Thymus (tissue), 11 donors: Measurements from ENCODE around the gene CXCR6. TPM values are rescaled to one million over a fixed set of nuclear protein-coding genes. Genes with fewer than 3 reads are reported as not detected.

ENCODE experiments used
- DNase-seq, 9 donors: peaks; one replicate each; pipeline ENCODE4 v3.0.0-alpha.2; 2013; ENCODE audit warnings: low spot score in 9 of 9, low read depth in 6 of 9, missing footprints in 1 of 9
- H3K27ac ChIP-seq, 2 donors: one replicate each; pipeline ENCODE4 v1.5.1; 2013; ENCODE audit warnings: control low read depth in 1 of 2, low read depth in 1 of 2, low read length in 1 of 2, mild to moderate bottlenecking in 1 of 2, moderate library complexity in 1 of 2
- H3K27me3 ChIP-seq, 2 donors: one replicate each; pipeline ENCODE4 v1.5.1; 2013; ENCODE audit warnings: low read length in 1 of 2; ENCODE audit not compliant: control insufficient read depth in 2 of 2, insufficient read depth in 1 of 2
- H3K36me3 ChIP-seq, 2 donors: one replicate each; pipeline ENCODE4 v1.5.1; 2013; ENCODE audit warnings: low read length in 1 of 2, mild to moderate bottlenecking in 1 of 2, moderate library complexity in 1 of 2; ENCODE audit not compliant: control insufficient read depth in 2 of 2, insufficient read depth in 2 of 2
- H3K4me1 ChIP-seq, 2 donors: one replicate each; pipeline ENCODE4 v1.5.1; 2013; ENCODE audit warnings: low read length in 2 of 2; ENCODE audit not compliant: control insufficient read depth in 2 of 2, insufficient read depth in 2 of 2
- H3K4me3 ChIP-seq, 2 donors: one replicate each; pipeline ENCODE4 v1.5.1; 2013; ENCODE audit warnings: low read length in 2 of 2, control low read depth in 1 of 2, mild to moderate bottlenecking in 1 of 2
- H3K9me3 ChIP-seq, 2 donors: one replicate each; pipeline ENCODE4 v1.5.1; 2013; ENCODE audit warnings: low read length in 1 of 2, mild to moderate bottlenecking in 1 of 2; ENCODE audit not compliant: control insufficient read depth in 2 of 2, insufficient read depth in 1 of 2
- WGBS: extraction: QIAGEN DNeasy Blood & Tissue Kit; methylation state at CpG from one replicate; pipeline ENCODE4 v1.1.7; 2013; 5-methylcytosine and 5-hydroxymethylcytosine counted together
- polyA plus RNA-seq: library from polyadenylated mRNA; stranded (reverse); fragments of 200-250 nt; gene quantifications from one replicate; pipeline ENCODE4 v1.2.3, GENCODE V29; 2013
- total RNA-seq: library from RNA; stranded (reverse); fragments of 120-200 nt; gene quantifications from one replicate; pipeline ENCODE4 v1.2.4, GENCODE V29; 2013
- donor health status: healthy.

CXCR6 gene
- total and polyA plus RNA-seq, 2 donors: 8.5 to 10.4 TPM

- Histone ChIP-seq H3K4me1 (peaks cover 1 to 36% of the 10 kb centered on the region in 2 donors), H3K27me3 (no peaks in the 10 kb centered on the region), H3K4me3 (no peak overlapping the region), H3K36me3 (peaks cover 78 to 96% of the 10 kb centered on the region in 2 donors), H3K27ac (no peak overlapping the region), H3K9me3 (no peaks in the 10 kb centered on the region)
- 98% methylated on average over 16 of the region's 16 CpGs for WGBS
- no peak for DNase-seq
These were observed 23.8 kb downstream of the CXCR6 start for GRCh38 chr3:45966950-45967640.

- DNase-seq: no peak
- no peak overlapping the region for H3K27ac ChIP-seq
- H3K27me3 ChIP-seq: no peaks in the 10 kb centered on the region
- H3K4me1 ChIP-seq: peaks cover 8 to 36% of the 10 kb centered on the region in 2 donors
- H3K4me3 ChIP-seq: no peak overlapping the region
- WGBS: 91% methylated on average over 8 of the region's 8 CpGs
- peaks cover 76 to 96% of the 10 kb centered on the region in 2 donors for H3K36me3 ChIP-seq
- H3K9me3 ChIP-seq: no peaks in the 10 kb centered on the region
These were observed 24.5 kb downstream of the CXCR6 start for GRCh38 chr3:45967724-45968123.

- H3K27ac ChIP-seq: no peak overlapping the region
- H3K4me1 ChIP-seq: peaks cover 9 to 38% of the 10 kb centered on the region in 2 donors
- WGBS: 99% methylated on average over 9 of the region's 9 CpGs
These were observed 24.9 kb downstream of the CXCR6 start for GRCh38 chr3:45968149-45968548.

DNA sequence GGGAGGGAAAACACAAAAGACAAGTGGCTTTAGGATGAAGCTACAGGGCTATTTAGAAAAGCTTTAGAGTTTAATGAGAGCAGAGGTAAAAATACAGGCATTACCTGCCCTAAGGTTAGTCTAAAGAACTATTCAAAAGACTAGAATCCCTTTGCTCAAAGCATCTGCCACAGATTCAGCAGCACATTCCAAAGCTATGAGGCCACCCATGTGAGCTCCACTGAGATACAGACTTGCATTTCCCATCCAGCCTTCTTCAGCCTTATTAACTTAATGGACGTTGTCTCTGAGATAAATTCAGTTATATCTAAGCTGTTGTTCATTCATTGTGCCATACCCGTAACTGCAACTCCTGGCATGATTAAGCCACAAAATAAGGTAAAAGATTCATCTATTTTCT lies 25.4 kb downstream of the CXCR6 start:
- peaks cover 71 to 92% of the 10 kb centered on the region in 2 donors for H3K36me3 ChIP-seq
- DNase-seq: no peak
- WGBS: over 99% methylated on average over 2 of the region's 2 CpGs
- peaks cover 12 to 41% of the 10 kb centered on the region in 2 donors for H3K4me1 ChIP-seq
- H3K9me3 ChIP-seq: no peaks in the 10 kb centered on the region
- H3K27ac ChIP-seq: no peak overlapping the region
- no peak overlapping the region for H3K4me3 ChIP-seq
- H3K27me3 ChIP-seq: no peaks in the 10 kb centered on the region

More at GRCh38 chr3:45968149-45968548, 24.9 kb downstream of the CXCR6 start:
- no peak for DNase-seq
- H3K9me3 ChIP-seq: no peaks in the 10 kb centered on the region
- H3K36me3 ChIP-seq: peaks cover 74 to 95% of the 10 kb centered on the region in 2 donors
- no peaks in the 10 kb centered on the region for H3K27me3 ChIP-seq
- no peak overlapping the region for H3K4me3 ChIP-seq

DNA sequence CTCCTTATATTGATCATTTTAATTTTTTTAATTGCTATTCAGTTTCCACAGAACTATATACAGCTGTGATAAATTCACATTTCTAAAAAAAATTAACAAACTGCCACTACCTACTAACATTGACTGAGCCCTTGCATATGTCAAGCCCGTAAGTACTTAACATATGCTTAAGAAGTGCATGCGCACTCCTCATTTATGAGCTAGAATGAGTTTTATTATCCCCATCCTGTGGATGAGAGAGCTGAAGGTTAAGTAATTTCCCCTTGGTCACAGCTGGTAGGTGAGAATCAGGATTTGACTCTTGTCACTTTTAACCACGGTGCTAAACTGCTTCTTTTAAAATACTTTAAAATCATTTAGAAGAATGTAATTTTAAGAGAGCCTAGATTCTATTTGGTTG lies 25.9 kb downstream of the CXCR6 start:
- WGBS: 98% methylated on average over 3 of the region's 3 CpGs
- Histone ChIP-seq H3K27ac (no peak overlapping the region), H3K9me3 (no peaks in the 10 kb centered on the region), H3K4me1 (peaks cover 16 to 45% of the 10 kb centered on the region in 2 donors), H3K27me3 (no peaks in the 10 kb centered on the region), H3K4me3 (no peak overlapping the region), H3K36me3 (peaks cover 71 to 91% of the 10 kb centered on the region in 2 donors)
- DNase-seq: no peak

DNA sequence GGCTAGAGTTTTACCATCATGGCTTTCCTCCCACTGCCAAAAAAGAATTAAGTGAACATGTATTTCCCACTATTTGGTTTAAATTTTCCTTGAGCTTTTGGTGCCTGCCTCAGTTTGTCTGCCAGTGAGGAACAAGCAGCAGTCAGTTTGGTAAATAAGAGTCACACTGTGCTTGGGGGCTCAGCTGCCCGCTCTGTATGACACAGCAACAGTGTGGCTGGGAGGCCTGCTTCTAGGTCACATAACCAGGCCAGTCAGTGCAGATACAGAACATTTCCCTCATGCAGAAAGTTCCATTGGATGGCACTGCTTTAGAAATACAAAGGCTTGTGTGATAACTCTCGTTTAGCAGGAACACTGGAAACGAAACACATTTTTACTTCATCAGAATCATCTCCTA lies 26.7 kb downstream of the CXCR6 start:
- no peak overlapping the region for H3K4me3 ChIP-seq
- peaks cover 65 to 90% of the 10 kb centered on the region in 2 donors for H3K36me3 ChIP-seq
- H3K9me3 ChIP-seq: no peaks in the 10 kb centered on the region
- no peak for DNase-seq
- H3K27me3 ChIP-seq: no peaks in the 10 kb centered on the region
- H3K27ac ChIP-seq: no peak overlapping the region
- WGBS: 98% methylated on average over 3 of the region's 3 CpGs
- H3K4me1 ChIP-seq: peaks cover 24 to 53% of the 10 kb centered on the region in 2 donors

GRCh38 chr3:45972534-45973402 lies 29.5 kb downstream of the CXCR6 start:
- H3K9me3 ChIP-seq: no peaks in the 10 kb centered on the region
- no peaks in the 10 kb centered on the region for H3K27me3 ChIP-seq
- no peak for DNase-seq
- peak overlapping the region; percentile 25 to 53 for H3K27ac ChIP-seq
- H3K4me1 ChIP-seq: peaks cover 47 to 54% of the 10 kb centered on the region in 2 donors
- WGBS: 76% methylated on average over 6 of the region's 6 CpGs
- peaks cover 40 to 80% of the 10 kb centered on the region in 2 donors for H3K36me3 ChIP-seq
- H3K4me3 ChIP-seq: no peak overlapping the region

DNA sequence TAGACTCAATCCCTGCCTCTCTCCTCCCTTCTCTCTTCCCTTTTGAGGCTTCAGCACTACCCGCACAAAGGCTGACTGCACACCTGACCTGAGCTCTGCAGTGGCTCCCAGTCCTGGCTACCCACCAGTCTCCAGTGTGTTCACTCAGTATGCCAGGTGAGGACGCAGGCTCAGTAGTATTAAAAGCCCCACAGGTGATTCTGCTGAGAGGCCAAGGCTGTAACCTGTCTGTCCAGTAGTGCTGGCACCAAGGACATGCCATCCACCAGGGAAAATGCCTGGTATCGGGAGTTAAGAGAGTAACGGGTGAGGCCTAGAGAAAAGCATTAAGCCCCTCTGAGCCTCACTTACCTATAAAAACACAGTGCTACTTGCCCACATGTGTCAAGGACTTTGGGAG lies 31.4 kb downstream of the CXCR6 start:
- peak in 1 of 9 donors; percentile 55 for DNase-seq
- Histone ChIP-seq H3K4me3 (no peak overlapping the region), H3K27ac (peak overlapping the region in 1 of 2 donors; percentile 96), H3K9me3 (no peaks in the 10 kb centered on the region), H3K36me3 (peaks cover 26 to 74% of the 10 kb centered on the region in 2 donors), H3K4me1 (peaks cover 65 to 73% of the 10 kb centered on the region in 2 donors), H3K27me3 (no peaks in the 10 kb centered on the region)
- 82% methylated on average over 4 of the region's 4 CpGs for WGBS

- peak in 1 of 9 donors; percentile 75 for DNase-seq
- H3K4me3 ChIP-seq: no peak overlapping the region
- H3K27me3 ChIP-seq: no peaks in the 10 kb centered on the region
- H3K27ac ChIP-seq: peak overlapping the region; percentile 82 to 96
- H3K36me3 ChIP-seq: peaks cover 19 to 70% of the 10 kb centered on the region in 2 donors
- 11% methylated on average over 5 of the region's 5 CpGs for WGBS
- H3K9me3 ChIP-seq: no peaks in the 10 kb centered on the region
- H3K4me1 ChIP-seq: peaks cover 70 to 82% of the 10 kb centered on the region in 2 donors
These were observed 32.4 kb downstream of the CXCR6 start for GRCh38 chr3:45975686-45976085.
